Gastroesophageal sphincter (tissue), 4 donors: ENCODE data around the gene TRIP11. TPM values are rescaled to one million over a fixed set of nuclear protein-coding genes. Genes with fewer than 3 reads are reported as not detected.

ENCODE experiments used
- ATAC-seq: fragments of 150-250 bp; one replicate; pipeline ENCODE4 v1.9.1; 2016; ENCODE audit warnings: mild to moderate bottlenecking, moderate library complexity
- H3K27ac ChIP-seq, 4 donors: fragments of 200-600 bp; sonication (generic) in 3 of 4; 1 replicate in 3 of 4; 2 replicates in 1 of 4; pipeline ENCODE4 v1.5.1; 2016 to 2019
- H3K27me3 ChIP-seq: fragments of 200-600 bp; sonication (generic); one replicate; pipeline ENCODE4 v1.5.1; 2019
- H3K36me3 ChIP-seq, 2 donors: fragments of 200-600 bp; sonication (generic); one replicate each; pipeline ENCODE4 v1.5.1; 2019; ENCODE audit warnings: control low read depth in 1 of 2
- H3K4me1 ChIP-seq, 3 donors: fragments of 200-600 bp; sonication (generic); 1 replicate in 2 of 3; 2 replicates in 1 of 3; pipeline ENCODE4 v1.5.1; 2016 to 2019; ENCODE audit warnings: control low read depth in 2 of 3
- H3K4me3 ChIP-seq, 2 donors: fragments of 200-600 bp; sonication (generic); one replicate each; pipeline ENCODE4 v1.5.1; 2019; ENCODE audit warnings: mild to moderate bottlenecking in 1 of 2, moderate library complexity in 1 of 2
- H3K9me3 ChIP-seq, 3 donors: fragments of 200-600 bp; sonication (generic); one replicate each; pipeline ENCODE4 v1.5.1; 2017 to 2019; ENCODE audit warnings: control low read depth in 2 of 3
- CTCF ChIP-seq, 4 experiments: fragments of 200-600 bp in 2 of 4; fragments of 450-650 bp in 2 of 4; sonication (generic) in 1 of 4; IDR thresholded peaks; one replicate each; pipeline ENCODE4 v1.5.1; 2017 to 2019; ENCODE audit warnings: antibody characterized with exemption in 4 of 4, mild to moderate bottlenecking in 2 of 4, moderate library complexity in 2 of 4
- EP300 ChIP-seq: sonication (generic); formaldehyde crosslinking; IDR thresholded peaks from one replicate; pipeline ENCODE4 v1.6.1; 2017; ENCODE audit warnings: antibody characterized with exemption, mild to moderate bottlenecking
- POLR2A ChIP-seq, 2 donors: fragments of 450-650 bp; IDR thresholded peaks; one replicate each; pipeline ENCODE4 v1.6.1; 2017; ENCODE audit warnings: antibody characterized with exemption in 2 of 2, mild to moderate bottlenecking in 2 of 2, moderate library complexity in 1 of 2
- POLR2AphosphoS5 ChIP-seq: sonication (generic); formaldehyde crosslinking; IDR thresholded peaks from one replicate; pipeline ENCODE4 v1.6.1; 2017; ENCODE audit warnings: antibody characterized with exemption
- WGBS, 2 donors: methylation state at CpG; one replicate each; pipeline ENCODE4 v1.1.5; 2018; ENCODE audit warnings: low coverage in 1 of 2; 5-methylcytosine and 5-hydroxymethylcytosine counted together
- total RNA-seq, 4 donors: library from RNA; depleted of rRNA; stranded (reverse); fragments of >200 nt; gene quantifications; one replicate each; pipeline ENCODE4 v1.1.0, GENCODE V29; 2016

The TRIP11 gene
- total RNA-seq, 4 donors from 2014 or later = 39.3 to 51.6 (median 41.8) TPM

GRCh38 chr14:92033433-92033832 is 6.4 kb downstream of the TRIP11 start:
- 91 to 94% methylated on average over 1 of the region's 1 CpG for WGBS, 2 donors
- no peaks in the 10 kb centered on the region for H3K27me3 ChIP-seq

GRCh38 chr14:92026548-92027190 is 13.2 kb downstream of the TRIP11 start:
- peaks cover 0 to 84% of the 10 kb centered on the region in 2 donors for H3K36me3 ChIP-seq
- no peak for ATAC-seq
- WGBS, 2 donors = 82 to 100% methylated on average over 4 to 14 of the region's 21 CpGs
- H3K27me3 ChIP-seq = no peaks in the 10 kb centered on the region
- H3K9me3 ChIP-seq = no peaks in the 10 kb centered on the region
- TF ChIP-seq POLR2AphosphoS5 (no peak), EP300 (no peak), POLR2A (IDR thresholded peaks at IDR 0.05) (no peak), CTCF (IDR thresholded peaks at IDR 0.05) (no peak)
- H3K27ac ChIP-seq = no peak overlapping the region
- H3K4me1 ChIP-seq = no peaks in the 10 kb centered on the region
- no peak overlapping the region for H3K4me3 ChIP-seq

More at GRCh38 chr14:92033433-92033832, 6.4 kb downstream of the TRIP11 start:
- Histone ChIP-seq H3K27ac (no peak overlapping the region), H3K9me3 (no peaks in the 10 kb centered on the region), H3K4me1 (peaks cover 3 to 42% (median 15%) of the 10 kb centered on the region in 3 donors), H3K36me3 (peaks cover 0 to 51% of the 10 kb centered on the region in 2 donors), H3K4me3 (no peak overlapping the region)
- no peak for ATAC-seq
- TF ChIP-seq POLR2A (IDR thresholded peaks at IDR 0.05) = no peak
- TF ChIP-seq EP300 = no peak
- no peak for TF ChIP-seq POLR2AphosphoS5
- TF ChIP-seq CTCF (IDR thresholded peaks at IDR 0.05) = no peak

DNA sequence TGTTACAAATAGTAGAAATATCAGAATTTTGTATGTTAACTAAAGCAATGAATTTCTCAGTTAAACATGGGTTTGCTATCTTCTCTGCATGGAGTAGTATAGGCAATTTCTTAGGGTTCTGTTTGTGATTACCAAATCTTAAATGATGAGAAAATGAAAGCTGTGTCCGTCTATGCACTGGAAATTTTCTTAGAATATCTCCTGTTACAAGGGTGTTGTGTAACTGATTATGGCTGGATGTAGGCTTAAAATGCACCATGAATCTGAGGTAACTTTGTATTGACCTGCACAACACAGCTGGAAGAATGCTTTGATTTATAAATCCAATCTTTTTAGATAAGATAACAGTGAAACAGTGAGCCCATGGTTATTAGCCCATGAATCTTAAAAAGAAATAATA is 17.8 kb downstream of the TRIP11 start:
- Histone ChIP-seq H3K4me3 (no peak overlapping the region), H3K36me3 (peaks cover 0 to 88% of the 10 kb centered on the region in 2 donors), H3K4me1 (no peaks in the 10 kb centered on the region), H3K27ac (no peak overlapping the region), H3K9me3 (no peaks in the 10 kb centered on the region), H3K27me3 (no peaks in the 10 kb centered on the region)
- TF ChIP-seq POLR2A (IDR thresholded peaks at IDR 0.05) (no peak), CTCF (IDR thresholded peaks at IDR 0.05) (no peak), EP300 (no peak), POLR2AphosphoS5 (no peak)
- 50 to 57% methylated on average over 1 of the region's 1 CpG for WGBS, 2 donors
- ATAC-seq = no peak

DNA sequence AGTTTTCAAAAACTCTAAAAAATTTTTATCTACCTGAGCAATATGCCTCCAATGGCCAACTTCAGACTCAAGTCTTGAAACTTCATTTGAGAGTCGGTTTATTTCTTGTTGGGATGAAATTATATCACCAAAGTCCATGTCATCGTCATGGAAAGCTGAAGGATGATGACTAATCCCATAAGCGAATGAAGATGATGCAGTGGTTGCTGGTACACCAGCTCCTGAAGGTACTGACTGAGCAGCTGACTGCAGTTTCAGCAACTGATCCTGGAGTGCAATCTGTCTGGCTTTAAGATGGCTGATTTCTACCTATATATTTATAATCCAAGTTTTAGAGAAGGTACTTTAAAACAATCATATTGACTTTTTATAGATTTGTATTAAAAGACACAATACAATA is 18.3 kb downstream of the TRIP11 start:
- ATAC-seq = no peak
- H3K27ac ChIP-seq = no peak overlapping the region
- 90 to 91% methylated on average over 3 of the region's 3 CpGs for WGBS, 2 donors
- no peaks in the 10 kb centered on the region for H3K9me3 ChIP-seq
- no peak overlapping the region for H3K4me3 ChIP-seq
- peaks cover 0 to 89% of the 10 kb centered on the region in 2 donors for H3K36me3 ChIP-seq
- no peaks in the 10 kb centered on the region for H3K27me3 ChIP-seq
- no peaks in the 10 kb centered on the region for H3K4me1 ChIP-seq
- TF ChIP-seq EP300 (no peak), POLR2AphosphoS5 (no peak)

DNA sequence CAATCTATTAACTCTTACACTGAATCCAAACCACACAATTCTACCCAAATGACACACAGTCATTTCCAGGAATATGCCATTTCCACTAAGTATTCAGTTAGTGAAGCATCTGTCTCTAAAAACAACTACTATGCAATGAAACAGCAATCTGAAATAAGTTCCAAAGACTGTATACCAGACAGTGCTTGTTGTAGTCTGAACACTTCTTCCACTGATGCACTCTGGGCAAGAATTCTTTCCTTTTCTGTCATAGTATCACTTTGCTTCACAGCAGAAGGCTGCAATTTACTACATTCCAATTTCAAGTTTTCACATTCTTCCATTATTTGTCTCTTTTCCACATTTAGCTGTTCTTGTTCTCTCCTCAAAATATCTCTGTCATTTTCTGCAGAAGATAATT is 25.8 kb downstream of the TRIP11 start:
- Histone ChIP-seq H3K27ac (no peak overlapping the region), H3K36me3 (peaks cover 0 to 98% of the 10 kb centered on the region in 2 donors), H3K27me3 (no peaks in the 10 kb centered on the region), H3K9me3 (no peaks in the 10 kb centered on the region), H3K4me1 (no peaks in the 10 kb centered on the region), H3K4me3 (no peak overlapping the region)
- ATAC-seq = no peak
- TF ChIP-seq CTCF (IDR thresholded peaks at IDR 0.05) (no peak), POLR2A (IDR thresholded peaks at IDR 0.05) (no peak), EP300 (no peak), POLR2AphosphoS5 (no peak)
